ENCODE data around the gene KLF15.

Gene KLF15

GRCh38 chr3:126306888-126307482, 50.2 kb downstream of the KLF15 start:
- no peaks in the 10 kb centered on the region for H3K36me3 Mint-ChIP-seq (ENCODE audit: low read depth)
- H3K4me1 Mint-ChIP-seq (ENCODE audit: low read depth): no peaks in the 10 kb centered on the region
- H3K9me3 Mint-ChIP-seq: peaks cover 15% of the 10 kb centered on the region
- H3K4me3 Mint-ChIP-seq: no peak overlapping the region
- peaks cover 4% of the 10 kb centered on the region for H3K27me3 Mint-ChIP-seq
- H3K27ac Mint-ChIP-seq: no peak overlapping the region

- H3K36me3 Mint-ChIP-seq (ENCODE audit: low read depth): no peaks in the 10 kb centered on the region
- no peak overlapping the region for H3K4me3 Mint-ChIP-seq
Measured at GRCh38 chr3:126306397-126306796, 50.8 kb downstream of the KLF15 start.

DNA sequence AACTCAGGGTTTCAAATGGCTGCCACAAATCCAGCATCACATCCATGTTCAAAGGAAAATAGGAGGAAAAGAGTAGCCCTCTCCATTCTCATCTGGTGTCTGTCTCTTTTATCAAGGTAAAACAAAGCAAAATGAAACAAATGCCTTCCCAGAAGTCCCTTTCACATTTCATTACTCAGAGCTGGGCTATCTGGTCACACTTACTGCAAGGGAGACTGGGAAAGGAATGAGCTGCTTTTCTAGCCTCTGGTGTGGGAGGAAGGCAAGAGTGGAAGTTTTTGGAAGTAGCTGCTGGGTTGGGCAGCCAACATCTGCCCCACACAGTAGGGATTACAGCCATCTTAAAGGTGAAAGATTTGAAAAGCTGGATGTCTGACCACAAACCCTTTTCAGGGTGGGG, 51.8 kb downstream of the KLF15 start:
- Mint-ChIP-seq H3K4me1 (ENCODE audit: low read depth) (no peaks in the 10 kb centered on the region), H3K27ac (no peak overlapping the region), H3K27me3 (peaks cover 4% of the 10 kb centered on the region), H3K36me3 (ENCODE audit: low read depth) (no peaks in the 10 kb centered on the region), H3K4me3 (no peak overlapping the region), H3K9me3 (peaks cover 15% of the 10 kb centered on the region)

More at GRCh38 chr3:126306397-126306796, 50.8 kb downstream of the KLF15 start:
- H3K9me3 Mint-ChIP-seq: peaks cover 15% of the 10 kb centered on the region
- H3K27ac Mint-ChIP-seq: no peak overlapping the region
- H3K27me3 Mint-ChIP-seq: peaks cover 4% of the 10 kb centered on the region
- H3K4me1 Mint-ChIP-seq (ENCODE audit: low read depth): no peaks in the 10 kb centered on the region

DNA sequence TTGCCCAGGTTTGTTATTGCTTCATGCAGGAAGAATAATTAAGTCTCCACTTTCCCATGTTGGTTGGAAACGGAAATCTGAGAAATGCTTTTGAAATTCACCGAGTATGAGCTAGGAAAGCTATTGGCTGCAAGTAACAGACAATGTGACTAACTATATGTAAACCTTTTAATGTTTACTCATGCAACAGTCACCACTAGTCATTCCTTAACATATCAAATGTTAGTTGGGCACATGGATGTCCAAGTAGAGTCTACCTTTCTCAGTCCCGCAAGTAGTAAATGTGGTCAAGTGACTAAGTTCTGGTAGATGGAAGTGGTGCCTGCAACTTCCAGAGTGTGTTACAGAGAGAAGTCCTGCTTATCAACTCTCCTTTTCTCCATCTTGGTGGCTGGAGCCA, 52.5 kb downstream of the KLF15 start:
- H3K9me3 Mint-ChIP-seq: peaks cover 15% of the 10 kb centered on the region
- no peak overlapping the region for H3K27ac Mint-ChIP-seq
- no peaks in the 10 kb centered on the region for H3K4me1 Mint-ChIP-seq (ENCODE audit: low read depth)
- H3K4me3 Mint-ChIP-seq: no peak overlapping the region
- no peaks in the 10 kb centered on the region for H3K36me3 Mint-ChIP-seq (ENCODE audit: low read depth)
- peaks cover 4% of the 10 kb centered on the region for H3K27me3 Mint-ChIP-seq

DNA sequence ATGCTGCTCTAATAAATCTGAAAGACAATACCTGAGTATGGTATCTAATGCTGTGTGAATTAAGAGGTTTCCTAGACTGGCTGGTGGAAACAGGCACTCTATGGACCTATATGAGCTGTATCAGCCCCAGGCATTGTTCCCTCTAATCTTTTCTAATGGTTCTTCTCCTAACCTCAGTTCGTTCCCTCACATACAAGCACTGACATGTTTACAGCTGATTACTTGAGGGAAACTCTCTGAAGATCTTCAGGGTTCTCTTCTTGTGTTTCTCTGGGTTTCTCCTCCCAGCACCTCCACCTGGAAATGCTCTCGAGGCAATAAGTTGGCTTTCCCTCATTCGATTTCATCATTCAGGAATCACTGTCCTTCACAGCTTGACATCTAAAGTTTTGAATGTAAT, 52.9 kb downstream of the KLF15 start:
- H3K36me3 Mint-ChIP-seq (ENCODE audit: low read depth): no peaks in the 10 kb centered on the region
- no peak overlapping the region for H3K4me3 Mint-ChIP-seq
- peaks cover 15% of the 10 kb centered on the region for H3K9me3 Mint-ChIP-seq
- no peaks in the 10 kb centered on the region for H3K4me1 Mint-ChIP-seq (ENCODE audit: low read depth)
- H3K27me3 Mint-ChIP-seq: peaks cover 4% of the 10 kb centered on the region
- H3K27ac Mint-ChIP-seq: no peak overlapping the region

DNA sequence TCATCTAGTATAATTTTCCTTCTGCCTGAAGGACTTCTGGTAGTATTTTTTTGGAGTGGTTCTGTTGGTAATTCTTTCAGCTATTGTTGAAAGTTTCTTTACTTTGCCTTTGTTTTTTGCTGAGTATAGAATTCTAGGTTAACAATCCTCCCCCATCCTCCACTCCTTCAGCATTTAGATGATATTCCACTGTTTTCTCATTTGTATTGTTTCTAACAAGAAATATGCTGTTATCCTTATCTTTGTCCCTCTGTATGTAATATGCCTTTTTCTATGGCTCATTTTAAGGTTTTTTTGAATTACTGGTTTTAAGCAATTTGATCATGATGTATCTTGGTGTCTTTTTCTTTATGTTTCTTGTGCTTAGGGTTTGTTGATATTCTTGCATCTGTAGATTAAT, 53.9 kb downstream of the KLF15 start:
- no peaks in the 10 kb centered on the region for H3K36me3 Mint-ChIP-seq (ENCODE audit: low read depth)
- H3K4me1 Mint-ChIP-seq (ENCODE audit: low read depth): no peaks in the 10 kb centered on the region
- H3K9me3 Mint-ChIP-seq: peaks cover 15% of the 10 kb centered on the region
- no peak overlapping the region for H3K27ac Mint-ChIP-seq
- peaks cover 4% of the 10 kb centered on the region for H3K27me3 Mint-ChIP-seq
- no peak overlapping the region for H3K4me3 Mint-ChIP-seq

DNA sequence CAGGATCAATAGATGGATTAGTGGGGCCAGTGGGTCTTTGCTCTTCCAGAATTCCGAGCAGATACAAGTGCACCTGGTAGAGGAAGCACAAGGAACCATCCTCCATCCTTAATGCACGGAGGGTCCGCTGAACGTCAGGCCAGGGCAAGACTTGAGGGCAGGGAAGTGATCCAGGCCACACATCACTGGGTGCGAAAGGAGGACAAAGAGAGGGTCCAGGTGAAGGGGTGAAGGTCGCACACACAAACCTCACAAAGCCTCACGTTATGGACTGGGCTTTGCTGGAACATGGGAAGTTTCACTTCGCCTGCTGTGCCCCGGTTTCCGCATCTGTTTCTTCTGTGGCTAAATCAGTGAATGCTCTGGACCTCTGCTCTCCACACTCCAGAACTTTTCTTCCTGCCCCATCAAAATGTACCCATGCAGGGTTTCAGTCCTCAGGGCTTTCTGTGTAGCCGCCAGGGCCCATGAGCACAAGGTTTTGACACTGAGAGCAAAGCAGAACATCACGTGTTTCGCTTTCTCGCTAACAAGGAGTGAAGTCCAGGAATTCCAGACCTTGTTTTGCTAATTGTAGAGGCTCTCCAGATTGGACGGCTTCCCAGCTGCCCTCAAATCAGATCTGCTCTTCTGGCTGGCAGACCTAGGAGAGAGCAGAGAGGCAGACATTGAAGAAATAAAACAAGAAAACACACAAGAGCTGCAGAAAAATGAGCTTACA, 56.3 kb downstream of the KLF15 start:
- H3K36me3 Mint-ChIP-seq (ENCODE audit: low read depth): no peaks in the 10 kb centered on the region
- no peak overlapping the region for H3K4me3 Mint-ChIP-seq
- no peak overlapping the region for H3K27ac Mint-ChIP-seq
- peaks cover 15% of the 10 kb centered on the region for H3K9me3 Mint-ChIP-seq
- no peaks in the 10 kb centered on the region for H3K4me1 Mint-ChIP-seq (ENCODE audit: low read depth)
- H3K27me3 Mint-ChIP-seq: peaks cover 4% of the 10 kb centered on the region

- Mint-ChIP-seq H3K27ac (no peak overlapping the region), H3K36me3 (ENCODE audit: low read depth) (no peaks in the 10 kb centered on the region), H3K27me3 (peaks cover 4% of the 10 kb centered on the region), H3K4me1 (ENCODE audit: low read depth) (no peaks in the 10 kb centered on the region), H3K4me3 (no peak overlapping the region), H3K9me3 (peaks cover 15% of the 10 kb centered on the region)
Measured at GRCh38 chr3:126300001-126300760, 57.0 kb downstream of the KLF15 start.

GRCh38 chr3:126295407-126295939, 61.7 kb downstream of the KLF15 start:
- H3K4me3 Mint-ChIP-seq: no peak overlapping the region
- no peaks in the 10 kb centered on the region for H3K4me1 Mint-ChIP-seq (ENCODE audit: low read depth)
- no peak overlapping the region for H3K27ac Mint-ChIP-seq
- H3K36me3 Mint-ChIP-seq (ENCODE audit: low read depth): no peaks in the 10 kb centered on the region
- H3K9me3 Mint-ChIP-seq: no peaks in the 10 kb centered on the region
- peaks cover 14% of the 10 kb centered on the region for H3K27me3 Mint-ChIP-seq

- Mint-ChIP-seq H3K9me3 (no peaks in the 10 kb centered on the region), H3K36me3 (ENCODE audit: low read depth) (no peaks in the 10 kb centered on the region), H3K4me3 (no peak overlapping the region), H3K27ac (no peak overlapping the region), H3K27me3 (peaks cover 21% of the 10 kb centered on the region), H3K4me1 (ENCODE audit: low read depth) (no peaks in the 10 kb centered on the region)
Measured at GRCh38 chr3:126294211-126294808, 62.9 kb downstream of the KLF15 start.

- H3K36me3 Mint-ChIP-seq (ENCODE audit: low read depth): no peaks in the 10 kb centered on the region
- H3K9me3 Mint-ChIP-seq: no peaks in the 10 kb centered on the region
- H3K4me3 Mint-ChIP-seq: no peak overlapping the region
- peaks cover 27% of the 10 kb centered on the region for H3K27me3 Mint-ChIP-seq
- no peaks in the 10 kb centered on the region for H3K4me1 Mint-ChIP-seq (ENCODE audit: low read depth)
- H3K27ac Mint-ChIP-seq: no peak overlapping the region
Measured at GRCh38 chr3:126293370-126294082, 63.7 kb downstream of the KLF15 start.
